Endothelial cell (in vitro differentiated cells): Measurements from ENCODE around the gene RND3. TPM values are rescaled to one million over a fixed set of nuclear protein-coding genes. Genes with fewer than 3 reads are reported as not detected.

Experiments used
- DNase-seq: peaks from one replicate; pipeline ENCODE4 v3.0.0; 2021; ENCODE audit warnings: low spot score
- H3K27ac Mint-ChIP-seq: one replicate; pipeline ENCODE4 v1.8.0; 2021; ENCODE audit warnings: mixed read lengths, inconsistent platforms; ENCODE audit not compliant: unreplicated experiment
- H3K27me3 Mint-ChIP-seq: one replicate; pipeline ENCODE4 v1.8.0; 2021; ENCODE audit warnings: mild to moderate bottlenecking, moderate library complexity, mixed read lengths, inconsistent platforms; ENCODE audit not compliant: unreplicated experiment
- H3K36me3 Mint-ChIP-seq: one replicate; pipeline ENCODE4 v1.8.0; 2021; ENCODE audit warnings: mild to moderate bottlenecking, low read depth, mixed read lengths, inconsistent platforms; ENCODE audit not compliant: unreplicated experiment
- H3K4me1 Mint-ChIP-seq: one replicate; pipeline ENCODE4 v1.8.0; 2021; ENCODE audit warnings: mild to moderate bottlenecking, mixed read lengths, inconsistent platforms; ENCODE audit not compliant: unreplicated experiment
- H3K4me3 Mint-ChIP-seq: one replicate; pipeline ENCODE4 v1.8.0; 2021; ENCODE audit warnings: mild to moderate bottlenecking, mixed read lengths, inconsistent platforms; ENCODE audit not compliant: unreplicated experiment
- H3K9me3 Mint-ChIP-seq: one replicate; pipeline ENCODE4 v1.8.0; 2021; ENCODE audit warnings: mixed read lengths, inconsistent platforms; ENCODE audit not compliant: unreplicated experiment
- total RNA-seq: library from RNA; stranded (reverse); fragmentation: NEBNext Ultra II Directional; extraction: Animal tissue kit (Norgen Biotek cat#: 25700); gene quantifications from one replicate; pipeline ENCODE4 v1.2.1, GENCODE V29; 2021; ENCODE audit not compliant: unreplicated experiment
- TF ChIP-seq, protein P1 (sequence below): fragments of 200-600 bp; sonication (generic); IDR thresholded peaks from one replicate; pipeline ENCODE4 v1.5.0; 2021; ENCODE audit warnings: antibody characterized with exemption; ENCODE audit not compliant: unreplicated experiment

The RND3 gene
- total RNA-seq, 1 donor from 2014 or later = 2.9 TPM

- Mint-ChIP-seq H3K4me1 (peaks cover 20% of the 10 kb centered on the region), H3K9me3 (no peaks in the 10 kb centered on the region), H3K4me3 (no peak overlapping the region), H3K27me3 (no peaks in the 10 kb centered on the region), H3K27ac (no peak overlapping the region), H3K36me3 (no peaks in the 10 kb centered on the region)
- no peak for DNase-seq
- TF ChIP-seq, protein P1, sequence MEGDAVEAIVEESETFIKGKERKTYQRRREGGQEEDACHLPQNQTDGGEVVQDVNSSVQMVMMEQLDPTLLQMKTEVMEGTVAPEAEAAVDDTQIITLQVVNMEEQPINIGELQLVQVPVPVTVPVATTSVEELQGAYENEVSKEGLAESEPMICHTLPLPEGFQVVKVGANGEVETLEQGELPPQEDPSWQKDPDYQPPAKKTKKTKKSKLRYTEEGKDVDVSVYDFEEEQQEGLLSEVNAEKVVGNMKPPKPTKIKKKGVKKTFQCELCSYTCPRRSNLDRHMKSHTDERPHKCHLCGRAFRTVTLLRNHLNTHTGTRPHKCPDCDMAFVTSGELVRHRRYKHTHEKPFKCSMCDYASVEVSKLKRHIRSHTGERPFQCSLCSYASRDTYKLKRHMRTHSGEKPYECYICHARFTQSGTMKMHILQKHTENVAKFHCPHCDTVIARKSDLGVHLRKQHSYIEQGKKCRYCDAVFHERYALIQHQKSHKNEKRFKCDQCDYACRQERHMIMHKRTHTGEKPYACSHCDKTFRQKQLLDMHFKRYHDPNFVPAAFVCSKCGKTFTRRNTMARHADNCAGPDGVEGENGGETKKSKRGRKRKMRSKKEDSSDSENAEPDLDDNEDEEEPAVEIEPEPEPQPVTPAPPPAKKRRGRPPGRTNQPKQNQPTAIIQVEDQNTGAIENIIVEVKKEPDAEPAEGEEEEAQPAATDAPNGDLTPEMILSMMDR = no peak
Measured at GRCh38 chr2:150476809-150477302, 10.6 kb downstream of the RND3 start.

DNA sequence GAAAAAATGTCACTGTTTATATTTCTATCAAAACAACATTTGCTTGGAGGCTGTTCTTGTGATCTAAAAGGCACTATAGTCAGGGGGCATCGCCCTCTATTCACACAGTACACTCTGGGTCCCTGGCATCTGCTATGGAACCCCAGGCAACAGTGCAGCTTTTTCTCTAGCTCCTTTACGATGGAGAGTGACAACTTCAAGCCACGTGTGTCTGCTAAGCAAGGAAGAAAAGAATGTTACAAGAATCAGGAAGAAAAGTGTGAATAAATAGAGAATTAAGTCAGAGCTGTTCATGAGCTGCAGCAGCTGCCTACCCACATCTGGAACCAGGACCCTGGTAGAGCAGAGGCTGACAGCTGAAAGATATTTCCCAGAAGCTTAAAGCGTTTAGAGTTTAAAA is 11.2 kb downstream of the RND3 start:
- peaks cover 20% of the 10 kb centered on the region for H3K4me1 Mint-ChIP-seq
- no peak overlapping the region for H3K4me3 Mint-ChIP-seq
- H3K9me3 Mint-ChIP-seq = no peaks in the 10 kb centered on the region
- TF ChIP-seq, protein P1 = no peak
- no peaks in the 10 kb centered on the region for H3K36me3 Mint-ChIP-seq
- DNase-seq = no peak
- no peaks in the 10 kb centered on the region for H3K27me3 Mint-ChIP-seq
- H3K27ac Mint-ChIP-seq = no peak overlapping the region

DNA sequence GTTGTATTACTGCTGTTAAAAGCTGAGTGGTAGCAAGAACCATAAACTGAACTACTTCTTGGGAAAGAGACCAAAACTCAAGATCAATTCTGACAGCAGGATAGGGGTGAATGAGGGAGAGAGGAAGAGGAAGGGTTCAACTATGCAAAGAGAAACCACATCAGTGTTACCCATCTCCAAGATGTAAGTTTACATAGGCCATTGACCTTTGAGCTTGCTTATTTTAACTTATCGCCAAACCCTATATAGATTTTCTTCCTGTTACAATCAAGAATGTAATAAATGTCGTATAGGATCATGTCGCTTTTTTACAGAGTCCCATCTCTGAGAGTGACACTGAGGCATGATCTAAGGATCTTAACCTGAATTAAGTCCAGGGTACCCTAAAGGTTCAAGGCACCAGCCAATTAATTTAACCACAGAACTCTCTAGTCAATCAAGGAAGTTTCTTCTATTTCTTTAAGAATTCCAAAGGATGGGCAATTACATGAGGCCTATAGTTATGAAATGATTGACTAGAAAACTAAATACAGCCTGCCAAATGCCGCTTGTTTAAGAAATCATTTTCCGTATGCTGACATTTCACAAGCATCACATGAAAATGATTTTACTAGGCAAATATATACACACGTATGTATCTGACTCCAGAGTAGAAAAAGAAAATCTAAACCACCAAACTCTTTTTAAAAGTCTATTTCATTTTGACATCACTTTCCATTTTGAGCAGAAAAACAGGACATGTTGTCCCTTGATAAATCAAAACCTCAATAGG is 11.8 kb downstream of the RND3 start:
- H3K4me1 Mint-ChIP-seq = peaks cover 20% of the 10 kb centered on the region
- DNase-seq = no peak

GRCh38 chr2:150474326-150475074 is 13.0 kb downstream of the RND3 start:
- H3K4me3 Mint-ChIP-seq = no peak overlapping the region
- H3K9me3 Mint-ChIP-seq = no peaks in the 10 kb centered on the region
- DNase-seq = no peak
- TF ChIP-seq, protein P1 = no peak
- no peak overlapping the region for H3K27ac Mint-ChIP-seq
- peaks cover 20% of the 10 kb centered on the region for H3K4me1 Mint-ChIP-seq
- H3K27me3 Mint-ChIP-seq = no peaks in the 10 kb centered on the region
- H3K36me3 Mint-ChIP-seq = no peaks in the 10 kb centered on the region

More for the DNA sequence above, 11.8 kb downstream of the RND3 start:
- Mint-ChIP-seq H3K27ac (no peak overlapping the region), H3K9me3 (no peaks in the 10 kb centered on the region), H3K36me3 (no peaks in the 10 kb centered on the region), H3K4me3 (no peak overlapping the region), H3K27me3 (no peaks in the 10 kb centered on the region)
- TF ChIP-seq, protein P1 = no peak

DNA sequence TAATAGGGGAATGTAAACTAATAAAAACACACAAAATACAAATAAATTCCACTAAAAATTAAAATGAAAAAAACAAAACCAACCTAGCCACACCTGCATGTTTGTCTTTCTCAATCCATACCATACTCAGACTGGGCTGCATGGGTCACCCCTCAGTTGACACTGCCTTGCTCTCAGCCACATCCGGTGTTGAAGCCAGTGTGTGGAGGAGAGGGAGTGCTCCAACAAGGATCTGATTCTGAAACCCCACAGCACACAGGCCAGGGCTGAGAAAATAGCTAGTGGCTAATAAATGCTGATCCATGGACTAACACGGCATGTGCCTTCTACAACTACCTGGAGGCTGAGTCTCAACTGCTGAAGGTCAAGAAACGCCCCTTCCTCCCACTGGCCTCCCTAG is 13.7 kb downstream of the RND3 start:
- Mint-ChIP-seq H3K27ac (no peak overlapping the region), H3K9me3 (no peaks in the 10 kb centered on the region), H3K36me3 (no peaks in the 10 kb centered on the region), H3K4me3 (no peak overlapping the region), H3K27me3 (no peaks in the 10 kb centered on the region), H3K4me1 (peaks cover 20% of the 10 kb centered on the region)
- DNase-seq = no peak
- TF ChIP-seq, protein P1 = no peak
